Measurements from ENCODE around the gene IGFBP4.

IGFBP4 gene

DNA sequence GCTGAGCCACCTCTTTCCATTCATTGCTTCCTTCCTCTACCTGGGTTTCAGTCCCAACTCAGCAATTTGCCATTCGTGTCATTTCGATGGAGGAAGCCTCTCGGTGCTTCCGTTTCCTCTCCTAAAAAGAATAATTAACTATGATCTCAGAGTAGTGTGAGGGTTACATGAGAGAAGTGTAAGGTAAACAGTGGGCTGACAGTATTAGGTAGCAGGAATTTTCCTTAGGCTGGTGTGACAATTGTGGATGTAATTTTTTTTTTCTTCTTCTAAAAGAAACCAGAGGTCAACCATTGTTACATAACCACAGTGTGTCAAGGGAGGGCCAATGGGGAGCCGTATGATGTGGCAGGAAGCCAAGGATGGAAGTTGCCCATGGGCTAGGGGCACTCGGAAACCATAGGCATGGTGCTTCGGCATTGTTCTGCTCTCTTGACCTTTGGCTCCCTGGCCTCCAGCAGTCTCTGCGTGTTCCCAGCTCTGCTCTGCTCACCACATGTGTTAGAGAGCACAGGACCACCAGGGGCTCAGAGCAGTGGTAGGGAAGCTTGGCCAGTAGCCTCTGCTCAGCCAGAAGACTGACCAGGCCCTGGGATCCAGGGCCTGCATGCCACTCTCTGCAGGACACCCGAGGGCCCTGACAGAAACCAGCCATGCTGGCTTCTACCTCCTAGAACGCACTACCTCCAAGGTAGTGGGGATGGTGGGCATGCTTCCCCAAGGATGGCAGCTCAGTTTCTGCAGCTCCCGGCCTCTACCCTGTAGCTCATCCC lies 23.5 kb upstream of the IGFBP4 start:
- Mint-ChIP-seq H3K36me3 (no peaks in the 10 kb centered on the region), H3K4me3 (peak overlapping the region; percentile 70), H3K27ac (peak overlapping the region; percentile 22), H3K27me3 (no peaks in the 10 kb centered on the region), H3K9me3 (ENCODE audit: low read depth) (no peaks in the 10 kb centered on the region), H3K4me1 (ENCODE audit: low read depth) (peaks cover 22% of the 10 kb centered on the region)

GRCh38 chr17:40422990-40423633 lies 20.1 kb upstream of the IGFBP4 start:
- Mint-ChIP-seq H3K27ac (no peak overlapping the region), H3K4me3 (no peak overlapping the region), H3K9me3 (ENCODE audit: low read depth) (no peaks in the 10 kb centered on the region), H3K27me3 (no peaks in the 10 kb centered on the region), H3K4me1 (ENCODE audit: low read depth) (peaks cover 36% of the 10 kb centered on the region), H3K36me3 (no peaks in the 10 kb centered on the region)

DNA sequence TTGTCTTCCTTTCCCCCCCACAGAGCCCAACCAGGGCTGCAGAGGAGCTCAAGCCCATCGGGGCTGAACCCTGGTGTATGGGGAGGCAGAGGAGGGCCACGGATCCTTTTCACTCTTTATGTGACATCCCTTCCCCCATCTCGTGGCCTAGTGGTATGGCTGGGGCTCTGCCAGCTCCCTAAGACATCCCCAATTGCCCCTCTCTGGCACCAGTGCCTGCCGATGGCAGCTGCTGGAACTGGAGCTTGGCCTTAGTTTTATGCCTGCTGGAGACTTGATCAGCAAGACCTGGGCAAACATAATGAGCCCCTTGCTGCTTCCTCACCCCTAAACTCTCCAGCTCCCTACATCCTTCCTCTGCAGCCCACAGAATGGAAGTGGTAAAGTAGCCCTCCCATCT lies 17.5 kb upstream of the IGFBP4 start:
- Mint-ChIP-seq H3K36me3 (no peaks in the 10 kb centered on the region), H3K27me3 (no peaks in the 10 kb centered on the region), H3K4me3 (no peak overlapping the region), H3K27ac (no peak overlapping the region), H3K9me3 (ENCODE audit: low read depth) (no peaks in the 10 kb centered on the region), H3K4me1 (ENCODE audit: low read depth) (peaks cover 28% of the 10 kb centered on the region)

GRCh38 chr17:40427002-40427491 lies 16.2 kb upstream of the IGFBP4 start:
- Mint-ChIP-seq H3K27me3 (no peaks in the 10 kb centered on the region), H3K27ac (no peak overlapping the region), H3K9me3 (ENCODE audit: low read depth) (no peaks in the 10 kb centered on the region), H3K4me1 (ENCODE audit: low read depth) (peaks cover 28% of the 10 kb centered on the region), H3K36me3 (no peaks in the 10 kb centered on the region), H3K4me3 (peak overlapping the region; percentile 31)

DNA sequence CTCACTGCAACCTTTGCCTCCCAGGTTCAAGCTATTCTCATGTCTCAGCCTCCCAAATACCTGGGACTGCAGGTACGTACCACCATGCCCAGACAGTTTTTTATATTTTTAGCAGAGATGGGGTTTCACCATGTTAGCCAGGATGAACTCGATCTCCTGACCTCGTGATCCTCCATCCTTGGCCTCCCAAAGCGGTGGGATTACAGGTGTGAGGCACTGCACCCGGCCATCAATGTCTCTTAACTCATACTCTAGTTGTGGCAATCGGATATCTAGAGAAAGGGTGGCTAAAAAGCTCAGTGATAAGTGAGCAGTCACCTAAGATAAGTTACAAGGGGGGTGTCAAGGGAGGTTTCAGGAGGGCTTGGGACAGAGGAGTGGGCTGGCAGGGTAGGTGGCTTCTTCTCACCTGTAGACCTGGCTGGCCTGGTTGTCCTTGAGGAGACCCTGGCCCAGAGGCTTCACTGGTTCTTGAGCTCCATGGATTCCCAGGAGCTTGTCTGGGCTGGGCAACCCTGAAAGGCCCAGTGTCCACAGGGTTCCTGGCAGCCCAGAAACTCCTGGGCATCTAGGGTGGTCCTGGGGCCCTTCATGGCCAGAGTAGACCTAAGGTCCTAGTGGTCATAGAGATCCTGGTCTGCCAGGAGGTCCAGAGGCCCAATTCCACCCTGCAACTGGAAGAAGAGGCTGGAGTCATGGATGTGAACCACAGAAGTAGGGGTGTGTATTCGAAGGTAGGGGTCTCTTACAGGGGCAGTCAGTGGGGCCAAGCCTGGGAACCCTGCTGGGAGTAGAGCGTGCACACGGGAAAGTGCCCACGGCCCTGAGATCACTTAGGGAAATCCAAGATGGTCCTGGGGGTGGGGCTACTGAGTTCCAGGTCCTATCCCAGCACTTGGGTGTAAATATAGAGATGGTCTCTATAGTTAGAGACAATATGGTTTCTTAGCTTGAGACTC lies 12.7 kb upstream of the IGFBP4 start:
- Mint-ChIP-seq H3K27me3 (no peaks in the 10 kb centered on the region), H3K4me1 (ENCODE audit: low read depth) (peaks cover 32% of the 10 kb centered on the region), H3K36me3 (no peaks in the 10 kb centered on the region), H3K9me3 (ENCODE audit: low read depth) (no peaks in the 10 kb centered on the region), H3K27ac (peak overlapping the region; percentile 22), H3K4me3 (no peak overlapping the region)

DNA sequence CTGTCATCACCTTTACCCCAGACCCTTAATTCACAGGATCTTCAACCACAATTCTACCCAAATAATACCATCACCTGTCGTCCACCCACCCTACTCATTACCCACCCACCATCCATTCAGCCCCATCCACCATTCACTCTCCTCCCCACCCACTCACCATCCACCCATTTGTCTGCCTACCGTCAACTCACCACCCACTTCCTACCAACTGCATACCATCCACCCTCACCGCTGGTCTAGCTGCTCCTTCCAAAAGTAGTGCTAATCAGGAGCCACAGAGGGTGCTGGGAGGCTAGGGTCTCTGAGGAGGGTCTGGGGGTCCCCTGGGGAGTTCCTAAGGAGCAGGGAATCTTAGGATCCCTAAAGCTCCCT lies 12.0 kb upstream of the IGFBP4 start:
- Mint-ChIP-seq H3K4me3 (no peak overlapping the region), H3K27me3 (no peaks in the 10 kb centered on the region), H3K36me3 (no peaks in the 10 kb centered on the region), H3K27ac (no peak overlapping the region), H3K4me1 (ENCODE audit: low read depth) (peaks cover 25% of the 10 kb centered on the region), H3K9me3 (ENCODE audit: low read depth) (no peaks in the 10 kb centered on the region)

DNA sequence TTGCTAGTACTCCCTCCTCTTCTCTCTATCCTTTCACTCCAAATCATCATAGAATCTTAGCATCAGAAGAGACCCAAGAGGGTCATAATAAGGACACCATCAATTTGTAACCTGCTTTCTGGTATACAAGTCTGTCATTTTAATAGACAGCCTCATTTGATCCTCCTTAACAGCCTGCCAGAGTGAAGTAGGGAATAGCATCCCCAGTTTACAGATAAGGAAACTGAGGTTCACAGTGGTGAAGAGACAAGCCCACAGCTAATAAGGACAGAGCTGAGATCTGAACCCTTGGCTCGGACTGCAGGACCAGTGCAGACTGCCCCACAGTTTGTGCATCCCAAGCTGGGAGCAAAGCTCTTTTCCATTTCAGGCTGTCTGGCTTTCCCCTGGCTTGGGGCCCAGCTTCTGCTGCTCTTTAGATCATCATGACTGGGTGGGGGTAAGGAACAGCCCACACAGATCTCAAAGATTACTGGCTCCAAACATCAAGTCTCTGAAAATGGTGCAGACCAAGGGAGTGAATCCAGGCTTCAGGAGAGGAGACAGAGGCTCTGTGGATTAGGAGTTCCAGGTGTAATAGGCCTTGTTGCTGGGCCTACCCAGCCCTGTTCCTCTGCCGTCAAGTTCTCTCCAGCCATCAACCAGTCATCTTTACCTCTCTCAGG lies 10.3 kb upstream of the IGFBP4 start:
- H3K36me3 Mint-ChIP-seq = no peaks in the 10 kb centered on the region
- H3K4me3 Mint-ChIP-seq = no peak overlapping the region

DNA sequence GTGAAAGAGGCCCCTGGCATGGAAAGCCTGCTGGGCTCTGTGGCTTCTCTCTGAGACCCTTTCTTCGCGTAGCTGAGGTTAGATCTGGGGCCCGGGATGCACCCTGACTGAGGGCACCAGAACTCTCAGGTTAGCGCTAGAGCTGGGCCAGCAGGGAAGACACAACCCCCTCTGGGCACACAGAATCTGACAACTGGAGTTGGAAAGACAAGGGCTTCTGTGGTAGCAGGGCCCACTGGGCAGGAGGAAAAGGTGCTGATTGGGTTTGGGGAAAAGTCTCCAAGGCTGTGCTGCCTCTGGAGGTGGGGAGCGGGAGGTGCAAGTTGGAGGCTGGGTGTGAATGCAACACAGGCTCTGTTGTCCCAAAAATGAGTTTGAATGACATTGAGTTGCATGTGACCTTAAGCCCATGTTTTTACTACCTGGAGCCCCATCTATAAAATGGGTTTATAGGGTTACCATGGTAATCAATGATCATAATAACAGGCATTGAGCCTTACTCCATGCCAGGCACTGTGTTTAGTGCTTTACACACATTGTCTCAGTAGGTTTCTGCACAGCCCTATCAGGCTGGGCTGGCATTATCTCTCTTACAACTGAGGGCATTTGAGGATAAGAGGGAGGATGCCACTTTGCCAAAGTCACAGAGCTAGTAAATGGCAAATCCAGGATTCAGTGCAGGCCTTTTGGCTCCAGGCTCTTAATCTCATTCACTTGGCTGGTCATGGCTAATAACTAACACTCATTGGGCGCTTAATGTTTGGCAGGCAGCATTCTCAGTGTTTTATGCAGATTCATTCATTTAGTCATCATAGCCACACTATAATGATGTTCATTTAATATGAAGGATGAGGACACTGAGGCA lies 9.5 kb upstream of the IGFBP4 start:
- H3K27ac Mint-ChIP-seq = no peak overlapping the region
- no peaks in the 10 kb centered on the region for H3K9me3 Mint-ChIP-seq (ENCODE audit: low read depth)
- no peaks in the 10 kb centered on the region for H3K36me3 Mint-ChIP-seq
- H3K4me3 Mint-ChIP-seq = no peak overlapping the region
- no peaks in the 10 kb centered on the region for H3K27me3 Mint-ChIP-seq
- H3K4me1 Mint-ChIP-seq (ENCODE audit: low read depth) = peaks cover 9% of the 10 kb centered on the region

More for the DNA sequence above, 10.3 kb upstream of the IGFBP4 start:
- Mint-ChIP-seq H3K27ac (no peak overlapping the region), H3K9me3 (ENCODE audit: low read depth) (no peaks in the 10 kb centered on the region), H3K4me1 (ENCODE audit: low read depth) (peaks cover 11% of the 10 kb centered on the region), H3K27me3 (no peaks in the 10 kb centered on the region)

- H3K27me3 Mint-ChIP-seq = no peaks in the 10 kb centered on the region
- H3K36me3 Mint-ChIP-seq = no peaks in the 10 kb centered on the region
- H3K4me1 Mint-ChIP-seq (ENCODE audit: low read depth) = peaks cover 9% of the 10 kb centered on the region
- H3K4me3 Mint-ChIP-seq = no peak overlapping the region
- H3K9me3 Mint-ChIP-seq (ENCODE audit: low read depth) = no peaks in the 10 kb centered on the region
- no peak overlapping the region for H3K27ac Mint-ChIP-seq
Measured at GRCh38 chr17:40436636-40437035, 6.6 kb upstream of the IGFBP4 start.

GRCh38 chr17:40437095-40437732 lies 6.0 kb upstream of the IGFBP4 start:
- Mint-ChIP-seq H3K9me3 (ENCODE audit: low read depth) (no peaks in the 10 kb centered on the region), H3K4me1 (ENCODE audit: low read depth) (peaks cover 9% of the 10 kb centered on the region), H3K36me3 (no peaks in the 10 kb centered on the region), H3K27me3 (no peaks in the 10 kb centered on the region), H3K27ac (no peak overlapping the region), H3K4me3 (no peak overlapping the region)

GRCh38 chr17:40440166-40440565 lies 3.1 kb upstream of the IGFBP4 start:
- Mint-ChIP-seq H3K36me3 (no peaks in the 10 kb centered on the region), H3K27ac (no peak overlapping the region), H3K27me3 (no peaks in the 10 kb centered on the region), H3K4me1 (ENCODE audit: low read depth) (peaks cover 19% of the 10 kb centered on the region), H3K9me3 (ENCODE audit: low read depth) (no peaks in the 10 kb centered on the region), H3K4me3 (no peak overlapping the region)

DNA sequence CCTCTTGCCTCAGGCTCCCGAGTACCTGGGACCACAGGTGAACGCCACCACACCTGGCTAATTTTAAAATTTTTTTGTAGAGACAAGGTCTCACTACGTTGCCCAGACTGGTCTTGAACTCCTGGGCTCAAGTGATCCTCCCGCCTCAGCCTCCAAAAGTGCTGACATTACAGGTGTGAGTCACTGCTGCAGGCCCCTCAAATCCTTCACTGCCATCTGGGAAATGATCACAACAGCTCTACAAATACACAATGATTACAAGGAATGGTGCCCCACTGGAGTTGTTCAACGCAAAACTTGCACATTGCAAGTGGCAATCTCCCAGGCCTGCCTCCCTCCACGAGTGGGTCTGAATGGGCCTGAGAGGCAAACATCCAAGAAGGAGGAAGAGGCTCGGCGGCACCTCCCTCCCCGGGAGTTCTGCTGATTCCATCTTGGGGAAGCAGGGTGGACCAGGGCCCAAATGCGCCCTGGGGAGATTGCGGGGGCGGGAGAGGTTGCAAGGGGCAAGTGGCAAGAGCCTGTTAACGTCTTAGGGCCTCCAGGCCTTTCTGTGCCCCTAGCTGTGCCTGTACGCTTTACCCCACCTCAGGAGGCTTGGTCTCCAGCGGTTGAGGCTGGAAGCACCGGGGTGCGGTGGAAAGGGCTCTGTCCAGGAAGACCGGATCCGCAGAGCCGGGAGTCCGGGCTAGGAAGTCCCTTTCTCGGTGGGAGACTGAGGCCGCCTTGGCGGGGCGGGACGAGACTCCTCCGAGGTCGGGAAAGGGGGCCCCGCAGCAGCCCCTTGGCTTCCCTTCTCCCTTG lies 656 bp upstream of the IGFBP4 start:
- Mint-ChIP-seq H3K27me3 (peaks cover under 1% of the 10 kb centered on the region), H3K4me3 (peak overlapping the region; percentile 63), H3K9me3 (ENCODE audit: low read depth) (no peaks in the 10 kb centered on the region), H3K36me3 (no peaks in the 10 kb centered on the region), H3K27ac (peak overlapping the region; percentile 46), H3K4me1 (ENCODE audit: low read depth) (peaks cover 22% of the 10 kb centered on the region)

Data from activated naive CD8-positive, alpha-beta T cell (primary cell).